NB4 (cell line): ENCODE measurements around the gene AKAP6.

Experiments
- TF ChIP-seq, protein P1 (sequence below): IDR thresholded peaks from one replicate; pipeline ENCODE4 v1.5.1; 2012; ENCODE audit warnings: low read depth, low read length
- TF ChIP-seq, protein P2 (sequence below): IDR thresholded peaks from 2 replicates; pipeline ENCODE4 v1.6.1; 2011; ENCODE audit warnings: low read depth, low read length

DNA sequence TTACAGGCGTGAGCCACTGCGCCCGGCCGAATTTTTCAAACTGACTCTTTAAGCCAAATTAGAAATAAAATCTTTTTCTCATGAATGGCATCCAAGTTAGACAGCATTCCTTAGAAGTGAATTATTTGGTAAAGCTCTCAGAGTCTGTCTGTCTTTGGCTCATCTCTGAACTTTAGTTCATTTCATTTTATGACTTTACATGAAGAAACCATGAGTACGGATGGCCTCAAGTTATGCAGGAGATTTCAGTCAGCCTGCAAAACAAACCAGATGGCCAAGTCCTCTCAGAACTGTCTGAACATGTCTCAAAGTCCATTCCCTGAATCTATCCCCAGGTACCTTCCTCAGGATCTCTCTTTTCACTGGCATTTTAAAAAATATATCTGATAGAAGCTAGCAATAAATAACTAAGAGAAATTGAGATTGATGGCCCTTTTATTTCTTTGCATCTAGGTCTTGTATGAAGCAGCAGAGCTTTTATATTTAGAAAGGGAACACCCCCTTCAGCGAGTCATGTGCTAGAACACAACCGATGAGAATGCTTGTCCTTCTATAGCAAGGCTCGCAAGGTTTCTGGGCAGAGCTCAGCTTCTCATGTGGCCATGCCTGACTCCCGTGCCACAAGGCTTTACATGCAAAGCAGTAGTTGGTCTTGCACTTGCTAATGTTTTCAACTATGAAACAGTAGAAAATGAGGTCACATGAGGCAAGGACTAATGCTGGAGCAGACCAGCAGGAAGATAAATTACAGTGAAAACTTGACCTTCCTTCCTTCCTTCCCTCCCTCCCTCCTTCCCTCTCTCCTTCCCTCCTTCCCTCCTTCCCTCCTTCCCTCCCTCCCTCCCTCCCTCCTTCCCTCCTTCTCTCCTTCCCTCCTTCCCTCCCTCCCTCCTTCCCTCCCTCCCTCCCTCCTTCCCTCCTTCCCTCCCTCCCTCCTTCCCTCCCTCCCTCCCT is 125.0 kb downstream of the AKAP6 start:
- TF ChIP-seq, protein P1, sequence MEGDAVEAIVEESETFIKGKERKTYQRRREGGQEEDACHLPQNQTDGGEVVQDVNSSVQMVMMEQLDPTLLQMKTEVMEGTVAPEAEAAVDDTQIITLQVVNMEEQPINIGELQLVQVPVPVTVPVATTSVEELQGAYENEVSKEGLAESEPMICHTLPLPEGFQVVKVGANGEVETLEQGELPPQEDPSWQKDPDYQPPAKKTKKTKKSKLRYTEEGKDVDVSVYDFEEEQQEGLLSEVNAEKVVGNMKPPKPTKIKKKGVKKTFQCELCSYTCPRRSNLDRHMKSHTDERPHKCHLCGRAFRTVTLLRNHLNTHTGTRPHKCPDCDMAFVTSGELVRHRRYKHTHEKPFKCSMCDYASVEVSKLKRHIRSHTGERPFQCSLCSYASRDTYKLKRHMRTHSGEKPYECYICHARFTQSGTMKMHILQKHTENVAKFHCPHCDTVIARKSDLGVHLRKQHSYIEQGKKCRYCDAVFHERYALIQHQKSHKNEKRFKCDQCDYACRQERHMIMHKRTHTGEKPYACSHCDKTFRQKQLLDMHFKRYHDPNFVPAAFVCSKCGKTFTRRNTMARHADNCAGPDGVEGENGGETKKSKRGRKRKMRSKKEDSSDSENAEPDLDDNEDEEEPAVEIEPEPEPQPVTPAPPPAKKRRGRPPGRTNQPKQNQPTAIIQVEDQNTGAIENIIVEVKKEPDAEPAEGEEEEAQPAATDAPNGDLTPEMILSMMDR: no peak
- TF ChIP-seq, protein P2, sequence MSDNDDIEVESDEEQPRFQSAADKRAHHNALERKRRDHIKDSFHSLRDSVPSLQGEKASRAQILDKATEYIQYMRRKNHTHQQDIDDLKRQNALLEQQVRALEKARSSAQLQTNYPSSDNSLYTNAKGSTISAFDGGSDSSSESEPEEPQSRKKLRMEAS: no peak
